HG03139 (cell line): ENCODE measurements around the gene CD48.
"Not testable (repeated sequence)": the region's sequence is repeated elsewhere in the genome, so short reads cannot be mapped to it uniquely, and the experiment has no call there.

Source experiments
- ATAC-seq: cut with Tn5 transposase; IDR thresholded peaks from one replicate; pipeline ENCODE4 v1.9.1; 2021; ENCODE audit not compliant: unreplicated experiment

The CD48 gene

DNA sequence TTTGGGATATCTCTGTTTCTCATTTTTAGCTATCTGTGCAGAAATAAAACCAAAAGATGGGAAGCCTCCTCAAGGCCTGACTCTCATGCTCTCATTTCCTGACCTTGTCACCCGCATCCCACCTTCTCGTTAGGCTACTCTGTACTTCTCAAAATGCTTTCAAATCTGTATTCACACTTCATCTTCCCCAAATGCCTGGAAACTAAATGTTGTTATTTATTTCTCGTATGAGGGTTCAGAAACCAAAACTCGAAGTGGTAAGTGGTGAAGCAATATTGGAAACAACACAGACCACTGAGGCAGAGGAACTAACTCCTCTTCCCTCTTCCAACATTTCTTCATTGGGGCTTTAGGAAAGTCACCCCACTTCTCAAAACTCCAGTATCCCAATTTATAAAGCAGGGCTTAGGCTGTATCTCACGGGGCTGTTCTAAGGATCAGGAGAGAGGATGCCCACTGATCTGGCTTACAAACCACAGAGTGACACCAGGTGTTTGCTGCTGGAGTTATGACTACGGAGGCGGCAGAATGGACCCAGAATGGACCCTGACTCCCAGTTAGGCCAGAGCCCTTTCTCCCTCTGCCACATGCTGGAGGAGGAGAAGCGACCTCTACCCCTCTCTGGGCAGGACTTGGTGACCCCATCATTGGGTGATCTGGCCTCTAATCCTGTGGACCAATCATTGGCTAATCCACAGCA lies 31.0 kb upstream of the CD48 start:
- no peak for ATAC-seq

DNA sequence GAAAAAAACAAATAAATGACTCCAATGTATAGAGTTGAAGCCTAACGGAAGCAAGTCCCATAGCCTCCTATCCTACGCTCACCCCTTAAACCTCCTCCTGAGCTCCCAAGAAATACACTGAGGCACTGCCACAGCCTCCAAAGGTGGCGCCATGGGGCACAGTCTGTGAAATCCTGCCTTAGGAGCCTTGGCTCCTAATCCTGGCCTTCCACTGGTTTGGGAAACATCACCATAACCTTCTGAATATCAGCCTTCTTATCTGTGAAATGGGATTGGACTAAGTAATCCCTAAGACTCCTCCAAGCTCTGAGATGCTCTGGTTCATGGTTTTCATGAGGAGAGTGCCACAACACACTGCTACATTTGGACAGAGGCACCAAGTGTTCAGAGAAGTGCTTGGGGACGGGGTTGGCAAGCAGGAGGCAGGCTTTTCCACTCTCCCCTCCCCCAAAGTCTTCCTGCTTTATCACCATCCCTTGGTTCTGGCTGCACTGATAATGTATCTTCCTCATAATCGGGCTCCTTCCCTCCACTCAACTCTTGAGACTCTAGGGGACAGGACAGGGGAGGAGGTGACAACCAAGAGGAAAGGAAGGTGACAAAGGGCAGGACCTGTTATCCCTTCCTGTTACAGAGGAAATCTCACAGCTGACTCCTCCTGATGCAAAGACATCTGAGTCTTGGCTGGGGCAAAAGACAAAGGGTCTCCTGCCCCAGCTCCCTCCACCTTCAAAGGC lies 30.2 kb upstream of the CD48 start:
- no peak for ATAC-seq

DNA sequence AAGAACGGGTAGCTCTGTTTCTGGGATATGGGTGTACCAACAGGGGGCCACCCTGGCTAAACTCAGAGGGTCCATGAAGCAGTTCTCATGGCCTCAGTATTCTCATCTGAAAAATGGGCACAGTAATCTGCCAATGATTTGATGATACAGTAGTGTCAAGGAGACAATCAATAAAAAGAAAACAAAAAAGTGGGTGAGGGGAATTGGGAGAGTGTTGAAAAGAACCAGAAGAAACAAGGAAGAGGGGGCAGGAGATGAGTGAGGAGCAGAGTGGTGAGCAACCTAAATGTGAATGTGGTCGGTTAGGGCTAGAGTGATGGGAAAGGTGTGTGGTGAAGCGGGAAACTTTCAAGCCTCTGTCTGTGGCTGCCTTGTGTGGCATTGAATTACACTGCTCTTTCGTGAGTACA lies 29.5 kb upstream of the CD48 start:
- no peak for ATAC-seq

DNA sequence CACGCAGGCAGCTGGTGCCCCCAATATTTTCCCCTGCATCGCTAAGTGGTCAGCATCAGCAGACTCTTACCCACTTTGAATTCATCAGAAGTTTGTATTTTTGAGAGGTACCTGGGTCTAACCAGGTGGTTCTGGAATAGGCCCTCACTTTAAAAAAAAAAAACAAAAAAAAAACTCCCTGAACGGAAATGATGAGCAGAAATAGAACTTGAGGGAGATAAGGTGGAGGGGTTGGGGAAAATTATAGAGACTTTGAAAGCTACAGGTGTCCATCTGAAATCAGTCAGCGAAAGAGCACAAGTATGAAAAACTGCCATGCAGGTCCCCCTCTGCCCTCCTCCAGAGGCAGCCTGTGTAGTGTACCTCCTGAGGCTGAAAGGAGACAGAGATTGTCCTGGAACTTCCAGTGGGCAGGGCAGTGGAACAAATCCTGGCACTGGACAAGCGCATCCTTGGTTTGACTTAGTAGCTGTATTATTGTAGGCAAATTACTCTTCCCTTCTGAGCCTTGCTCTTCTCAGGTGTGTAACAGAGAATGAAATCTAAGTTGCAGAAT lies 28.6 kb upstream of the CD48 start:
- no peak for ATAC-seq

DNA sequence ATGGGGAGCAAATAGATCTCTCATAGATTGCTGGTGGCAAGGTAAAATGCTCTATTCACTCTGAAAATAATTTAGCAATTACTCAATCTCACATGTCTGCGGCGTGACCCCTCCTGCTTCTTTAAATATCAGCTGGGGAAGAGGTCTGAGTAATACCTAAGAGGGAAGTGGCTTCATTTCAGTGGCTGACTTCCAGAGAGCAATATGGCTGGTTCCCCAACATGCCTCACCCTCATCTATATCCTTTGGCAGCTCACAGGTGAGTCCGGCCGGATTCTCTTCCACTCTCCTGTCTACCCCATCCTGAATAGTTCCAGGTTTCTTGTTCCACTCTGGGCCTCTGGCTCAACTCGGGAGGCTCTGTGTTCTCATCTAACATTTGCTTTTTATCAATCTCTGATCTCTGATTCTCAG lies 27.5 kb upstream of the CD48 start, which contains the start of gene SLAMF7:
Gene SLAMF7, plus strand, starts transcription at position 150 of the 414 bp plus-strand sequence. Its CDS starts 55 bp downstream, at position 205.
- peak; percentile 54 for ATAC-seq

DNA sequence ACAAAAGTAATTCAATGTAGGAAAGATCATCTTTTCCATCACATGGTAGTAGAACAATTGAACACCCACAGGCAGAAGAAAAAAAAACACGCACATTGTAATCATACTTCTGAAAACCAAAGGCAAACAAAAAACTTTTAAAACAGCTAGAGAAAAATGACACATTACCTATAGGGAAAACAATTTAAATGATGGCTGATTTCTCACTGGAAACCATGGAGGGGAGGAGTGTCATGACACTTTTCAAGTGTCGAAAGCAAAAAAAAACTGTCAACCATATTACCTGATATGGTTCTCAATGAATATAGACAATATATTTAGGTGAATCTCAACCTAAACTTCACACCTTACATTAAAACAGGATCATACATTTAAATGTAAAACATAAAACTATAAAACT lies 26.6 kb upstream of the CD48 start:
- ATAC-seq: no peak

DNA sequence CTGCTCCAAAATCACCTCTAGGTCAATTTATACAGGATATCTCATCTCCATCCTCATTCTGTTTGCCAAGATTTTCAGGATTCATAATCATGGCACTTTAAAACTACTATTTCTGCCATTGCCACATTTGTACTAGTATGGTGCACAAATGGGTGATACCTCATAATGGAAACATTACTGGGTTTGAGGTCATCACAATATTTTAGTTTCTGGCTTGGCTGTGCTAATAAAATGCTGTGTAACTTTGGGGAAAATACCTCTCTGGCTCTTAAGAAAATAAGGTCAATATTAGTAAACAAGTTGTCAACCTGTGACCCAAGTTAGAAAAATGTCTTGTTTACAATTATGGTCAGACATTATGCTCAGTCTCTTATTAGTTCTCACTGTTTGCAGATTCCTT lies 22.7 kb upstream of the CD48 start:
- no peak for ATAC-seq

DNA sequence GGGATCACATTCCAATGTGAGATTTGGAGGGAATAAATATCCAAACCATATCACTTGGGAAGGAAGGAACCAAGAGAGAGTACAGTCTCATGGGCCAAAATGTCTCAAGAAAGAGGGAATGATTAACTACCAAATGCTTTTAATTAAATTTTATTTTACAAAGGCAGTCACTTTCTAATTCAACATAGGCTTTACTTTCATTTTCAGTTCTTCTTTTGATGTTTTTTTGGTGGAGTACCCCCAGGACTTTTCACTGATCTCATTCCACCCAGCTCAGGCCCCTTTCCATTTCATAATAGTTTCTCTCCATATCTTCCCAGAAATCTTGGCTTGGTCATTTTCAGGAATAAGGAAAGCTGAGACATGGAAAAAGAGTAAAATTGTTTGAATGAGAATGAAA lies 22.3 kb upstream of the CD48 start:
- ATAC-seq: no peak

DNA sequence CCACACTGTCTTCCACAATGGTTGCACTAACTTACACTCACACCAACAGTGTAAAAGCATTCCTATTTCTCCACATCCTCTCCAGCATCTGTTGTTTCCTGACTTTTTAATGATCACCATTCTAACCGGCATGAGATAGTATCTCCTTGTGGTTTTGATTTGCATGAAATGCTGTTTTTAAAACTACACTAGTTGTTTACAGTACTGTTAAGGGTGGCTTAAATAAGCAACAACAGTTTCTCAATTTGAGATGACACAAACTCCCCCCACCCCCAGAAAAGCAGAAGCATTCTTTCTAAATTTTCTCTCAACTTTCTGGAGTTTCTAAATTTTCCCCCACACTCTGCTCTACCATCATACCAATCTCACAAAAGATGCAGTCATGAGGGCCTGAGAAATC lies 20.4 kb upstream of the CD48 start:
- ATAC-seq: no peak

DNA sequence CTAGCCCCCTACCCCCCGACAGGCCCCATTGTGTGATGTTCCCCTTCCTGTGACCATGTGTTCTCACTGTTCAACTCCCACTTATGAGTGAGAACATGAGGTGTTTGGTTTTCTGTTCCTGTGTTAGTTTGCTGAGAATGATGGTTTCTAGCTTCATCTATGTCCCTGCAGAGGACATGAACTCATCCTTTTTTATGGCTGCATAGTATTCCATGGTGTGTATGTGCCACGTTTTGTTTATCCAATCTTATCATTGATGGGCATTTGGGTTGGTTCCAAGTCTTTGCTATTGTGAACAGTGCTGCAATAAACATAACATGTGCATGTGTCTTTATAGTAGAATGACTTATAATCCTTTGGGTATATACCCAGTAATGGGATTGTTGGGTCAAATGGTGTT lies 19.9 kb upstream of the CD48 start:
- ATAC-seq: not testable (repeated sequence)

DNA sequence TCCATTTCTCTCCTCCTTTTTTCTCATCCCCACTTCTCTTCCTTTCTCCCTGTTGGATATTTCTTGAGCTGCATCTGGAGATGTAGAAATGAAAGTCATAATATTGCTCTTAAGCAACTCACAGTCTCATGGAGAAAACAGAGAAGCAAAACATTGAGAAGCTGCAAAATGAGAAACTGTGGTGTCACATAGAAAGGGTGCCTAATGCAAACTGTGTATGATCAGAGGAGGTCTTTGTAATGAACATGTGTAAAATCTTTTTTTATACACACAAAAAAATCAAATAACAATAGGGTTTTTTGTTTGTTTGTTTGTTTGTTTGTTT lies 15.7 kb upstream of the CD48 start:
- no peak for ATAC-seq

DNA sequence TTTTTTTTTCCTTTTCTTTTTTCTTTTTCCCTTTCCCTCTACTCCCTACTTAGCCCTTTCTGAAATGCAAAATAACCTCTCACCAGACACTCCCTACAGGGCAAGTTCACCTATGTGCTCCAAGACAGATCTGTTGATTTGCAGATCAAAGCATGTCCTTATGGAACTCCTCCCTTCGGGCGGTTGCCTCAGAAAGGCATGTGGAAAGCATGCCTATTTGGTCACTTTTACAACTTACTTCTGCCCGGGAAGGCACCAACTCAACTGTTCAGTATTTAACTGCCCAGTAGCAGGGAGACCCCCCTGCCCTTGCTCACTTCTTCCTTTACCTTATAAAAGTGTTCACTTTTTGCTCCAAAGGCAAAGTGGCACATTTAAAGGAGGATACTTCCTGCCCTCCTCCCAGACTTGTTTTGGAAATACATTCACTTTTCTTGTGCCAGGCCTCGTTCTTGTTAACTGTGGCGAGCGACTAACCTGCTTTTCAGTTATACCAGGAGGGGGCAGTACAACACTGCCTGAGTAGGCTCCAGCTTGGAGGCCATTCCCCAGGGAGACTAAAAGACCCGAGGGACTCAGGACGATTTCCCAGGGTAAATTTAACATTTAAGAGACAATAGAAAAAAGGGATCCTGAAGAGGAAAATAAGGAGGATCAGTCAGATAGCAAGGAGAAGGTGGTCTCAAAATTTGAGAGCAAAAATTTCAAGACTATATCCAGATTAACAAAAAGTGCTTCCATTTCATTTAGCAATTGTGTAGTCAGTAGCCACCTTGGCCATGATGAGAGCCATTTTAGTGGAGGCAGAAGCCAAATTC lies 15.1 kb upstream of the CD48 start:
- peak; percentile 58 for ATAC-seq

DNA sequence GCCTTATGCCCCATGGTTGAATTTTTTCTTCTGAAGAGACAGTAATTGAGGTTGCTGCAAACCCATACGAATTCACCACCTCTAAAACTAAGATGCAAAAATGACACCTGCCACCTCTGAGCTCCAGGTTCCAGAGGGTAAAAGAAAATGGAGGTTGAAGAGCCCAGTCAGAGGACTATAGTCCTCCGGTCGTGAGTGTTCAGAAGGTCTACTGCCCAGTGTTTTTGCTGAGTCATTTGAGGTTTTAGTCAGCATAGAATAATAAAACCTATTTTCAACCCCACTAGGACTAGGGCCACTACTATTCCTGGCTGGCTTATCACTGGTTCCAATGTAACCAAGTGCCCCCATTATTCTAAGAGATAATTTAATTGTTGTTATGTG lies 14.5 kb upstream of the CD48 start:
- ATAC-seq: no peak

DNA sequence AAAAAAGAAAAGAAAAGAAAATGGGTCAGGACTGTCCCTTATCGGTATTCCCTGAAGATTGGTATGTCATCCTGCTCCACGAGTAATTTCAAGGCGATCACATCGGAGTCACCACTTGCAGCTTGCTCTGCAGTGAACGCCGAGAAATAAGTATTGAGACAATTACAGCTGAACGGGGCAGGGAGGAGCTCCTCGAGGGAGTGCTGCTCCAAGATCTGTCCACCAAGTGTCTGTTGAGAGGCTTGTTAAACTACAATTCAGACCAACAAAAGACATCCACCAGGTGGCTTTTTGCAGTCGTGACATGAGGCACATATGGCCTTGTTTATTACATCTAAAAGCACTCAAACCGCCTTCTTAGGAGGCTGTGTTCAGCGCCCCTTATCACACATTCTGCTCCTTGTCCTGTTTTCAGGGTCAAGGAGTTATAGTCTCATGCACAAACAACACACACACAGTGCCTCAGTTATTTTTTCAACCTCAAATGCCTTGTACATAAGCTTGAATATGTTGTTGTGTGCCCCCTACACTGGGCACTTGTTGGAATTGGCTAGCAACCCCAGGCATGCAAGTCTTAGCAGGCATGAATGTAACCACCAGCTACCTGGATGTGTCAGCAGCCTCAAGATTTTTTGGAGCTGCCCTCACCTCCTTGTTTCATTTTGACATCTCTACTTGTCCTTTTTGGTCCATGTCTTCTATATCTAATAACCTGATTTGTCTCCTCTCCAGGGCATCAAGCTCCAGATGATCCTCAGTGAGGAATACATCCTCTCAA lies 13.0 kb upstream of the CD48 start:
- ATAC-seq: no peak

DNA sequence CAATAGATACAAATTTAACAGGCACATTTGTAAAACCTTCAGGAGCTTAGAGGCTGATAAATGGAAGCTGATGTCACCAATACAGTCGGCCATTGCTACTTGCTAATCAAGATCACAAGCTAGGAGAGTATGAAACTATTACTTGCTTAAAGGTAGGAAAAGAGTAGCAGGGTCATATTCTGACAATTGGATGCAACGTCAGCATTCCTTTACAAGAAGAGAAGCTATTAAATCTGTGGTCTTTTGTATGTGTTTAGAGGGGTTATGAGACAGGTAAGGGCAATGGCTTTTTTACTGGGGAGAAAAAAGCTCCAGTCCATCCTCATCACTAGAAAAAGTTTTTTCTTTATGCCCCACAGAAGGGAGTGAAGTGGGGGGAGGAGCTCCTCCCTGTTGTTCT lies 11.7 kb upstream of the CD48 start:
- no peak for ATAC-seq

DNA sequence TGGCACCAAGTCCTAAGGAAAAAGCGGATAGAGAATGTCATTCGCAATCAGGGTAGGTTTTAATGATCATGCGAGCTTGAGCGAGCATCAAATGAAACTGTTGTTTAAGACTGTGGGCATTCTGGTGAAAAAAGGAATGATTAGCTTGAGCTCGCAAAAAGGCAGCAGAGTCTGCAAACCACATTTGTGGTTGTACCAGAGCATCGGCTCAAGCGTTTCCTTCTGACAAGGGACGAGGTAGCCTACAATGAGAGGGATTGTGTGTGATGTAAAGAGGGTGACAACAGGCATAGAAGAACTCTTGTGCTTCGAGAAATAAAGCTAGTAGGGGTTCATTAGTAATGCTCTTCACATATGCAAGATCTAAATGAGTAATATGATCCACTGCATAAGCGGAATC lies 11.1 kb upstream of the CD48 start:
- no peak for ATAC-seq

DNA sequence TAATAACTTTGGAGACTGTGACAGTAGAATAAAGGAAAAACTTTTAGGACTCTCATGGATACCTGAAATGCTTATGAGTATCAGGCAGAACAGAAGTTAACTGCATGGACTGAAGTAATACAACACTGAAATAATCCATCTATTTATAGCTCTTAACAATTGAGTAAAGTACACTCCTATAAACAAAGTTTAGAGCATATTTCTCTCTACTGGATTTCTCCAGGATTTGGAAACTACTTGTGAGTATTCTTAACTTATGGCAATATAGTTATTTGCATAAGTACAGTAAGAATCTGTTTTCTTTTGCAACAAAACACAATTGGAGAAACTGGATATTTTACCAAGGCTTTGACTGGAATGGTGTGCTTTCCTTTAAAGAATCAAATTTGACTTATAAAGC lies 9.9 kb upstream of the CD48 start:
- ATAC-seq: no peak

DNA sequence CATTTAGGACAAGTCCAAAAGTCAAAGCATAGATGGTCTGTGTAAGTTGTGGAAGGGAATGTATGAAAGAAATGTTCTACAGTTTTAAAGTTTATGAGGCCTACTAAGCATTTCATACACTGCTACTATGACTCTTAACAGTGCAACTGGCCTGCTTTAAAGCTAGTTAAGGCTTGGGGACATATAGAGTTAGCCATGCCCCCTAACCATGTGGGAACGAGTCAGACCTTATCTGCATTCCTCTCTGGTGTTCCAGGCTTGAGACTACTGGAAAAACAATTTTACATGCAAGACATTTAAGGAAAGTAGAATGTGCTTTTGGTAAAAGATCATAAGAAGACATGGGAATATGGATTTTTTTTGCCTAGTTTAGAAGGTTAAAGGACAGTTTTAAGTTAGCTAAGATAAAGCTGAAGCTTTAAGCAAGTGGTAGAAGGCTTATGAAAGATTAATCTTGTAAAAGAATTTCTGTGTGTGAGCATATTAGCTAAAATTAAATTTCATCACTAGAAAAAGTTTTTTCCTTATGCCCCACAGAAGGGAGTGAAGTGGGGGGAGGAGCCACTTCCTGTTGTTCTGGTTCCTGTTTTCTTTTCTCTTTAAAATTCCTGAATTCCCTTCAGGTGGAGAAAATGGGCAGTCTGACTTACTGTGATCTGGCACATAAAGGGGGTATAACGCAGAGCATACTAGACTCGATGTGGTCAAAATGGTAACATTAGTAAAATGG lies 8.9 kb upstream of the CD48 start:
- ATAC-seq: no peak

DNA sequence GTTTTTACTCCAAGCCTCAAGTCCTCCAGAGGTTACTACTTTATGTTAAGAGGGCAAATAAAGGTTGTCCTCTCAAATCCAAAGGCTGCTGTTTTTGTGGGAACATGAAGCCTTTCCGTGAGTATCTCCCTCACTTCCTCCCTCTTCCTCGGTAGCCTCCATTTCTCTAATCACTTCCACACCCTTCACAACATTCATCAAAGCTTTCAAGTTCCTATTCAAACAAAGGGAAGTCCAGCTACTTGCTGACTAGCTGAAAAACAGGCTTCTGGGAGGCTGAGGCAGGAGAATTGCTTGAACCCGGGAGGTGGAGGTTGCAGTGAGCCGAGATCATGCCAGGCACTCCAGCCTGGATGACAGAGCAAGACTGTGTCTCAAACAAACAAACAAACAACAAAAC lies 6.6 kb upstream of the CD48 start:
- no peak for ATAC-seq

DNA sequence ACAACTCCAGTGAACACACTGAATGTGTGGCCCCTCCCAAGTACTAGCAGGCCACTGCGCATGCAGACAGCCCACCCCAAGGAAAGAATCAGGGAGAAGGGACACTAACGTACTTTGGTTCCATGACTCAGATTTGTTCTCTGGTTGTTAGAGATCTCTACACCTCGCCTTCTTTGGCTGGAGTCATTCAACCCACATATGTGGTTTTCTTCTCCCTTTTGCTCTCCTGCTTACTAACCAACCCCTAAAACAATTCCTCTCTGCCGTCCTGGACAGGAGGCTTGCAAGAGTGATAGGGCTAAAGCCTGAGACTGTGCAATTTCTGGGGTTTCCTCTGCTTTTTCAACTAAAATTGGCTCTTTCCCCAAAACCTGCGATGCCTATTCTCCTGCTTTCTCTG lies 5.7 kb upstream of the CD48 start:
- no peak for ATAC-seq
